Measurements from ENCODE around the gene DBT.
A peak's percentile ranks its signal among the peaks of the same experiment; 100 is the strongest.
"Not testable (repeated sequence)": the region's sequence is repeated elsewhere in the genome, so short reads cannot be mapped to it uniquely, and the experiment has no call there.

The DBT gene

DNA sequence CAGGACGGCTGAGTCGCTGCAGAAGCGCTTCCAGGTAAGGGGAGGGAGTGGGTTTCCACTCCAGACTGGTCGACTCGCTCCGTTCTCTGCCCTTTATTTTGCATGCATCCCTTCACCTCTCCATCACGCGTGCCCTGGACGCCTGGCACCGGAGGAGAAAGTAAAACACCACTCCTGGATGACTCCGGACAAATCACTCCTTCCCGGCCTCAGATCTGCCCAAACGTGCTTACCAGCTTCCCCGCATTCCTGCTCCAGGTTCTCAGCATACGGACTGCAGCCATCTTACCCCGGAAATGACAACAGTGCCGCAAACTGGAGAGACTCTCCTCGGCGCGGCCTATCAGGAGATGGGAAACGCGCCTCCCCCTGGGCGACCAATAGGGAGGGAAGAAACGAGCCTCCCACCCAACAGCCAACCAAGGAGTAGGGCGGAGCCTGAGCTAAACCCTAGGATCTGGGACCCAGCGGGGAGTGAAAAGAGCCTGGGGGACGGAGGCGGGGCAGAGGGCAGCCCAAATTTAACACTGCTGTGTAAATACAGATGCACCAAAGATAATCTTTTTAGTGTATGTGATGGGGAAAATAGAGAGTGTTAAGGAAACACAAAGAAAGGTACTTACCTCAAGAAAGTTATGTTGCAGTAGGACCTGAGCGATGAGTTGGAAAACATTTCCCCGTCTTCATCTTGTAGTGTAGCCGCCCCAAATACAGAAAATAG, at the start of gene DBT:
DBT (minus strand) TSS at position 298 of the 721 bp plus-strand sequence; CDS start at position 284, 14 bp downstream.
- peak; percentile 84 for DNase-seq (ENCODE audit: low read depth)

- no peak for DNase-seq (ENCODE audit: low read depth)
Measured at GRCh38 chr1:100298512-100298911, 48.9 kb upstream of the DBT start.

GRCh38 chr1:100296997-100297396, 47.4 kb upstream of the DBT start:
- not testable (repeated sequence) for DNase-seq (ENCODE audit: low read depth)

DNA sequence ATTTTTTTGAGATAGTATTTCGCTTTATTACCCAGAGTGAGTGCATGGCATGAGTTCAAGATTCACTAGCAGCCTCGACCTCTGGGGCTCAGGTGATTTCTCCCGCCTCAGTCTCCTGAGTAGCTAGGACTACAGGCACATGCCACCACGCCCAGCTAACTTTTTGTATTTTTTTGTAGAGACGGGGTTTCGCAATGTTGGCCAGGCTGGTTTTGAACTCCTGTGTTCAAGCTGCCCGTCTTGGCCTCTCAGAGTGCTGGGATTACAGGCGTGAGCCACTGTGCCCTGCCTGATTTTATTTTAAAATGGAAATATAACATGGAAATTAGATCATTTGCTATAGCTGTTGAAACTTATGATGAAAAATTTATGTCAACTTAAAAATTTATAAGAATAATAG, 46.5 kb upstream of the DBT start:
- DNase-seq (ENCODE audit: low read depth) = no peak

DNA sequence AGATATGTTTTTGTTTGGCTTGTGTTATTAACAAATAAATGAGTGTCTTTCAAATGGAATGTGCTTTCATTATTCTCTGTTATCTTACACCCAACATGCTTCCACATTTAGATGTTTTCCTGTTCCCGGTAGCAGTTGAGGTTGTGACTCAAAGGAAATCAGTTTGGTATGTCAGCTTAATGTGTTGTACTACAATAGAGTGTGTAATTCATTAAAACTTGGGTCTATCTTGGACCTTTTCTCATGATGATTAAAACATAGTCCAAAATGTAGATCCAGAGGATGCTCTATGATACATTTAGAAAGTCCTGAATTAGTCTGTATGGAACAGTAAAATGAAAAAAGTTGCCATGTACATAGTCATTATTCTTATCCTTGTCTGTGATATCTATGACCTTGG, 43.1 kb upstream of the DBT start:
- DNase-seq (ENCODE audit: low read depth) = no peak

DNA sequence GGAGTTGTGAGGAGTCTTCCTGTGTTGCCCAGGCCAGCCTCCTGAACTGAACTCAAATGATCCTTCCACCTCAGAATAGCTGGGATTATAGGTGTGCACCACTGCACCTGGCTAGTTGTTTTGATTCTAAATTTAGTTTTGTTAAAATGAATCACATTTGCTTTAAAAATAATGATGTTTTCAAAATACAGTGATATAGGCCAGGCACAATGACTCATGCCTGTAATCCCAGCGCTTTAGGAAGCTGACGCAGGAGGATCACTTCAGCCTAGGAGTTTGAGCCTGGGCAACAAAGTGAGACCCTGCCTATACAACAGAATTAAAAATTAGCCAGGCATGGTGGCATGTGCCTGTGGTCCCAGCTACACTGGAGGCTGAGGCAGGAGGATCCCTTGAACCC, 40.7 kb upstream of the DBT start:
- DNase-seq (ENCODE audit: low read depth) = no peak

DNA sequence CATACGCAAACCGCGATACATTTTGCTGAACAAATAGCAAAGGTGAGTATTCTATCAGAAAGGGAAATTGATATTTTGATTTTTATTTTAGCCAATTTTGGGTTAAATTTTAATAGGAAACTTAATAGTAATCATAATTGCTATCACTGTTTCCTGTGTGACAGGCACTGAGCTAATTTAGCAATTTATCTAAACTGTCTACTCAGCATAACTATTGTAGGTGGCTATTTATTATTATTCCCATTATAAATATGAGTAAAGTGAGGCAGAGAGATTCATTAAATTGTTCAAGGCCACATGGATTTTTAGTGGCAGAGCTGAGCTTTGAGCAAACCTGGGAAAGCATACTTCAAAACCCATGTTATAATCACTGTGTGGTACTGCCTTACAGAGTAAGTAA, 37.5 kb upstream of the DBT start:
- no peak for DNase-seq (ENCODE audit: low read depth)

GRCh38 chr1:100284591-100284990, 35.0 kb upstream of the DBT start:
- no peak for DNase-seq (ENCODE audit: low read depth)

- DNase-seq (ENCODE audit: low read depth) = no peak
Measured at GRCh38 chr1:100279954-100280682, 30.5 kb upstream of the DBT start.

DNA sequence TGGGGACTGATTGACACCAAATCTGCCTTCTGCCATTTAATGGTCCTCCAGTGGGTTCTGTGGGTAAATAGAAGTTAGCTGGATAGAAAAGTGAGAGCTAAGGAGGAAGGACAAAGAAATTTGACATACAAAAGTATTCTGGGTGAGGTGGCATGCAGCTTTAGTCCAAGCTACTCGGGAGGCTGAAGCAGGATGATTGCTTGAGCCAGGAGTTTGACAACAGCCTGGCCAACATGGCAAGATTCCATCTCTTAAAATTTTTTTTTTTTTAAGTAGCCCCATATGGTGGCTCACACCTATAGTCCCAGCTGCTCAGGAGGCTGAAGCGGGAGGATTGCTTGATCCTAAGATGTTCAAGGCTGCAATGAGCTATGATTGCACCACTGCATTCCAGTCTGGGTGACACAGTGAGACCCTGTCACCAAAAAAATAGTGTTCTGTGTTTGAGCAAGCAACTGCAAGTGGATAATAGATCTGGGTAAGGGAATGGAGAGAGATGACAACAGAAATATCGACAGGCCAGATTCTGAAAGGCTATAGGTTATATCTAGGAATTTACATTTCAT, 29.8 kb upstream of the DBT start:
- DNase-seq (ENCODE audit: low read depth) = no peak

GRCh38 chr1:100277866-100278265, 28.2 kb upstream of the DBT start:
- no peak for DNase-seq (ENCODE audit: low read depth)

DNA sequence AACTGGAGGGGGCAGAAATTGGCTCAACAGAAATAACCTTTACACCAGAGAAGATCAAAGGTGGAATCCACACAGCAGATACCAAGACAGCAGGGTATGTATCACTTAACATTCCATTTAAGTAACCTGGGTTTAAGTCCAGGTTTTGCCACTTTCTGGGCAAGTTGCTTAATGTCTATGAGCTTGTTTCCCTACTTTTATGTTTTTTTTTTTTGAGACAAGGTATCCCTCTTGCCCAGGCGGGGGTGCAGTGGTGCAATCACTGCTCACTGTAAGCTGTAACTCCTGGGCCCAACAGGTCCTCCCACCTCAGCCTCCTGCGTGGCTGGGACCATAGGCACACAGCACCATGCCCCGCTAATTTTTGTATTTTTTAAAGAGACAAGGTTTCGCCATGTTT, 18.6 kb upstream of the DBT start:
- DNase-seq (ENCODE audit: low read depth) = no peak

DNA sequence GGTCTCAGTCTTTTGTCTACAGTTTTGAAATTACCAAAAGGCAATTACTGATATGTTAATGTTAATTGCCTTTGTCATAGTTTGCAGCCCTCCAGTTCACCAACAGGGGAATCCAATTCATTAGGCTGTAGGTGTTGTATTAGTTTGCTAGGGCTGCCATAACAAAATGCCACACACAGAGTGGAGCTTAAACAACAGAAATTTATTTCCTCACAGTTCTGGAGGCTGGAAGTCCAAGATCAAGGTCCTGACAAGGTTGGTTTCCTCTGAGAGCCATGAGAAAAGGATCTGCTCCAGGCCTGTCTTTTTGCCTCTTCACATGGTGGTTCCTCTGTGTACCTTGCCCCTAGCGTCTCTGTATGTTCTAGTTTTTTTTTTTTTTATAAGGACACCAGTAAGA, 17.6 kb upstream of the DBT start:
- no peak for DNase-seq (ENCODE audit: low read depth)

GRCh38 chr1:100266741-100267140, 17.1 kb upstream of the DBT start:
- no peak for DNase-seq (ENCODE audit: low read depth)

DNA sequence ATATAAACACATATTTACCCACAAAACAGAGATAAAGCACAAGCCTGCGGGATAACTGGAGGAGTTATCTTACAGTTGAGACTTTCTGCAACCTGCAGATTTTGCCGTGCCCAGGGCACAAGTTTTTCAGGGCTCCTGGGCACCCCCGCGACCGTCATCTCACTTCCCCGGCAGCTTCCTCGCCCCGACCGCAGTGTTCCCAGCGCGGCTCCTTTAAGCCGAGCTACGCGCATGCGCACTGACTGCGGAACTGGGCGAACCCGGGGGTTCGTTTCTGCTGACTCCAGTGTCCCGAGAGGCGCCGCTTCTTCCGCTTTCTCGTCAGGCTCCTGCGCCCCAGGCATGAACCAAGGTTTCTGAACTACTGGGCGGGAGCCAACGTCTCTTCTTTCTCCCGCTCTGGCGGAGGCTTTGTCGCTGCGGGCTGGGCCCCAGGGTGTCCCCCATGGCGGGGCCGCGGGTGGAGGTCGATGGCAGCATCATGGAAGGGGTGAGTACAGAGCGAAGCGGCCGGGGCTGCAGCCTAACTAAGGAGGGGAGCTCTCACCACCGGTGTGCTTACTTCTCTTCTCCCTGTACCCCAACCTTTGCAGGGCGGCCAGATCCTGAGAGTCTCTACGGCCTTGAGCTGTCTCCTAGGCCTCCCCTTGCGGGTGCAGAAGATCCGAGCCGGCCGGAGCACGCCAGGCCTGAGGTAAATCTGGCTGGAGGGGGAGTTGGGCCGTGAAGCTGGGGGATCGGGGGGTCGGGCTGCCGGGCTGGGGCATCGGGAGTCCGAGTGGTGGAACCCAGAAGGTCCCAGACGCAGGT, 16.5 kb upstream of the DBT start, which contains the start of gene RTCA:
RTCA (plus strand) TSS at position 286 of the 810 bp plus-strand sequence; CDS start at position 446, 160 bp downstream.
- DNase-seq (ENCODE audit: low read depth) = peak; percentile 92

DNA sequence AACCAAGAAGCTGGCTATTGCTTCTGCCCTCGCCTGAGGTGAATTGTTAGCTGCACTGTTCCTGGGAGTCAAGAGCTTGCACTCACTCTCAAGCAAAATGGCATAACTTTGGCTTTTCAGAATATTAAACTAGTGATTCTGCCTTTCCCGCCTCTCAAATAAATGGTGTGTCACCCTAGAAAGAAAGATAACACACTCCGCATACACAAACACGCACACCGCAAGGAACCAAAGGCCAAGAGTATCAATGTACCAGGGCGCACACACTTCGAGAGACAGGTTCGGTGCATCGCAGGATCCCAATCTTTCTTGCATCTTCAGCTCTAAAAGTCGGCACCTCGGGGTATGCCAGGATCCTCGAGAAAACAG, 15.9 kb upstream of the DBT start:
- no peak for DNase-seq (ENCODE audit: low read depth)

- DNase-seq (ENCODE audit: low read depth) = not testable (repeated sequence)
Measured at GRCh38 chr1:100264081-100264480, 14.4 kb upstream of the DBT start.

- no peak for DNase-seq (ENCODE audit: low read depth)
Measured at GRCh38 chr1:100261686-100262085, 12.1 kb upstream of the DBT start.

DNA sequence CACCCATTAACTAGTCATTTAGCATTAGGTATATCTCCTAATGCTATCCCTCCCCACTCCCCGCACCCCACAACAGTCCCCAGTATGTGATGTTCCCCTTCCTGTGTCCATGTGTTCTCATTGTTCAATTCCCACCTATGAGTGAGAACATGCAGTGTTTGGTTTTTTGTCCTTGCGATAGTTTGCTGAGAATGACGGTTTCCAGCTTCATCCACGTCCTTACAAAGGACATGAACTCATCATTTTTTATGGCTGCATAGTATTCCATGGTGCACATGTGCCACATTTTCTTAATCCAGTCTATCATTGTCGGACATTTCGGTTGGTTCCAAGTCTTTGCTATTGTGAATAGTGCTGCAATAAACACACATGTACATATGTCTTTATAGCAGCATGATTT, 8.8 kb upstream of the DBT start:
- not testable (repeated sequence) for DNase-seq (ENCODE audit: low read depth)

DNA sequence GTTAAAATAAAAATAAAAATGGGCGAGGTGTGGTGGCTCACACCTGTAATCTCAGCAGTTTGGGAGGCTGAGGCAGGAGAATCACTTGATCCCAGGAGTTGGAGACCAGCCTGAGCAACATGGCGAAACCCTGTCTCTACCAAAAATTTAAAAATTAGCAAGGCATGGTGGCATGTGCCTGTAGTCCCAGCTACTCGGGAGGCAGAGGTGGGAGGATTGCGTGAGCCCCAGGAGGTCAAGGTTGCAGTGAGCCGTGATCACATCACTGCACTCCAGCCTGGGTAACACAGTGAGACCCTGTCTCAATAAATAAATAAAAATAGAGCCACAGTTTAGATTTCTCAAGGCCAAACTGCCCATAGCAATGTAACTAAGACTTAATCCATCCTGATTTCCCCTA, 6.6 kb upstream of the DBT start:
- DNase-seq (ENCODE audit: low read depth) = not testable (repeated sequence)

GRCh38 chr1:100253552-100253951, 3.9 kb upstream of the DBT start:
- no peak for DNase-seq (ENCODE audit: low read depth)

DNA sequence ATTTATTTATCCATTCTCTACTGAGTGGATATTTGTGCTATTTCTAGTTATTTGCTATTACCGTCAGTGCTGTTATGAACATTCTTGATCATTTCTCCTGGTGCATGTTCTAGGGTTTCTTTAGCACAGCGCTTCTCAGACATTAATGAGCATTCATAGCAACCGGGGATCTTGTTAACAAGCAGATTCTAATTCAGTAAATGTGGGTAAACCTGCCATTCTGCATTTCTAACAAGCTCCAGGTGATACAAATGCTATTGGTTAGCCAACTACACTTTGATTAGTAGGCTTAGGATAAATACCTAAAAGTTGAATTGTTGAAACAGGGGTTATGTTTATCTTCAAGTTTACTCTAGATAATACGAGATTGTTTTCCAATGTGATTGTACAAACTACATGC, 3.3 kb upstream of the DBT start:
- DNase-seq (ENCODE audit: low read depth) = no peak

All from activated T-helper 1 cell treated with Interleukin-2 at 50 U/mL for 16 hours (primary cell).